Measurements from ENCODE around the gene FBXO8.

The FBXO8 gene

DNA sequence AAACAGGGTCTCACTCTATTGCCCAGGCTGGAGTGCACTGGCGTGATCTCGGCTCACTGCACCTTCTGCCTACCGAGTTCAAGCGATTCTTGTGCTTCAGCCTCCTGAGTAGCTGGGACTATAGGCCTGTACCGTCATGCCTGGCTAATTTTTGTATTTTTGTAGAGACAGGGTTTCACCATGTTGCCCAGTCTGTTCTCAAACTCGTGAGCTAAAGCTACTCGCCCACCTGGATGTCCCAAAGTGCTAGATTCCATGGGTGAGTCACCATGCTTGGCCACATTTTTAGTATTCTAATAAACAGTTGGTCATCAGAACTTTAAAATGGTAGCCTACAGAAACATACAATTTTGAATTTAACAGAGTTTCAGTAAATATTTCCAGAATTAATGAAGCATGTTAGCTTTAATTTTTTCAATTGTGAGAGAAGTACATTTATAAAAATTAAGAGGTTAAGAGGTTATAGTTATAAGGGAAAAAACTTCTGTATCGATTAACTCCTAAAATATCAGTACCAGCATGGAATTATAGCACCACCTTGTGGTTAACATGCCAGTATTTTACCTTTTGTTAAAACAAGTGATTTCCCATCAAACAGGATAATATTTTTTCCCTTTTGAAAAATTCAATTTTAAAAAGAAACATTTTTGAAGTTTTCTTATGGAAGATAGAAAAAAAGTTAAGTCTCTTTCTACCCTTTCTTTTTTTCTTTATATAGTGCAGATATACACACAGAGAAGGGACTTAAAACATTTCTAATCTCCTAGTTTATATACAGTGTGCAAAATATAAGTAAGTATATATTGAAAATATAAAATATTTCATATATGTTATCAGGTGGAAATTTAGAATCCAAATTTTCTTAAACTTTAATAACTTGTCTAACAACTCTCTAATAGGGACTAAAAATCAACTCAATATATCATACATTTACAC, 35.6 kb upstream of the FBXO8 start:
- no peak for DNase-seq
- in situ Hi-C loops (cut with HindIII; ENCODE audit: low pct_ligation_motif_present, low sequenced_read_pairs): no loop called here
- Histone ChIP-seq H3K4me3 (ENCODE audit: low read depth, low read length) (no peak overlapping the region), H3K27me3 (replicated peaks) (no peaks in the 10 kb centered on the region), H3K36me3 (replicated peaks) (no peaks in the 10 kb centered on the region), H3K27ac (no peak overlapping the region)
- TF ChIP-seq CTCF (IDR thresholded peaks at IDR 0.05; ENCODE audit: low read depth, low read length, missing control alignments): peak; percentile 48

- H3K4me3 ChIP-seq (ENCODE audit: low read depth, low read length): no peak overlapping the region
- H3K27ac ChIP-seq: no peak overlapping the region
- no peaks in the 10 kb centered on the region for H3K36me3 ChIP-seq (replicated peaks)
- no peaks in the 10 kb centered on the region for H3K27me3 ChIP-seq (replicated peaks)
- in situ Hi-C loops (cut with HindIII; ENCODE audit: low pct_ligation_motif_present, low sequenced_read_pairs): no loop called here
- no peak for TF ChIP-seq CTCF (IDR thresholded peaks at IDR 0.05; ENCODE audit: low read depth, low read length, missing control alignments)
- no peak for DNase-seq
Measured at GRCh38 chr4:174317531-174317930, 34.1 kb upstream of the FBXO8 start.

GRCh38 chr4:174316954-174317353, 33.5 kb upstream of the FBXO8 start:
- no peak for DNase-seq
- H3K36me3 ChIP-seq (replicated peaks): no peaks in the 10 kb centered on the region
- TF ChIP-seq CTCF (IDR thresholded peaks at IDR 0.05; ENCODE audit: low read depth, low read length, missing control alignments): no peak
- no peaks in the 10 kb centered on the region for H3K27me3 ChIP-seq (replicated peaks)
- no peak overlapping the region for H3K4me3 ChIP-seq (ENCODE audit: low read depth, low read length)
- no peak overlapping the region for H3K27ac ChIP-seq
- in situ Hi-C loops (cut with HindIII; ENCODE audit: low pct_ligation_motif_present, low sequenced_read_pairs): no loop called here

- H3K36me3 ChIP-seq (replicated peaks): no peaks in the 10 kb centered on the region
- no peak for DNase-seq
- in situ Hi-C loops (cut with HindIII; ENCODE audit: low pct_ligation_motif_present, low sequenced_read_pairs): no loop called here
- no peaks in the 10 kb centered on the region for H3K27me3 ChIP-seq (replicated peaks)
- no peak for TF ChIP-seq CTCF (IDR thresholded peaks at IDR 0.05; ENCODE audit: low read depth, low read length, missing control alignments)
- no peak overlapping the region for H3K4me3 ChIP-seq (ENCODE audit: low read depth, low read length)
- H3K27ac ChIP-seq: no peak overlapping the region
Measured at GRCh38 chr4:174316546-174316945, 33.1 kb upstream of the FBXO8 start.

- DNase-seq: peak; percentile 42
- in situ Hi-C loops (cut with HindIII; ENCODE audit: low pct_ligation_motif_present, low sequenced_read_pairs): no loop called here
- TF ChIP-seq CTCF (IDR thresholded peaks at IDR 0.05; ENCODE audit: low read depth, low read length, missing control alignments): no peak
- H3K27ac ChIP-seq: no peak overlapping the region
- no peak overlapping the region for H3K4me3 ChIP-seq (ENCODE audit: low read depth, low read length)
- no peaks in the 10 kb centered on the region for H3K27me3 ChIP-seq (replicated peaks)
- no peaks in the 10 kb centered on the region for H3K36me3 ChIP-seq (replicated peaks)
Measured at GRCh38 chr4:174314770-174315169, 31.3 kb upstream of the FBXO8 start.

All from brain microvascular endothelial cell (primary cell).